ENCODE data around the gene LAMA3.

LAMA3 gene

GRCh38 chr18:23851470-23852002, 162.3 kb downstream of the LAMA3 start:
- no peak for DNase-seq (ENCODE audit: low read depth, low spot score)

- no peak for DNase-seq (ENCODE audit: low read depth, low spot score)
Observed at GRCh38 chr18:23852236-23853045, 163.2 kb downstream of the LAMA3 start.

- no peak for DNase-seq (ENCODE audit: low read depth, low spot score)
Observed at GRCh38 chr18:23853448-23854195, 164.4 kb downstream of the LAMA3 start.

- no peak for DNase-seq (ENCODE audit: low read depth, low spot score)
Observed at GRCh38 chr18:23855721-23856120, 166.5 kb downstream of the LAMA3 start.

- no peak for DNase-seq (ENCODE audit: low read depth, low spot score)
Observed at GRCh38 chr18:23856466-23857163, 167.4 kb downstream of the LAMA3 start.

GRCh38 chr18:23857164-23857552, 167.9 kb downstream of the LAMA3 start:
- DNase-seq (ENCODE audit: low read depth, low spot score), result no peak

- DNase-seq (ENCODE audit: low read depth, low spot score), result no peak
Observed at GRCh38 chr18:23857756-23858155, 168.5 kb downstream of the LAMA3 start.

- DNase-seq (ENCODE audit: low read depth, low spot score), result no peak
Observed at GRCh38 chr18:23859466-23860336, 170.4 kb downstream of the LAMA3 start.

- no peak for DNase-seq (ENCODE audit: low read depth, low spot score)
Observed at GRCh38 chr18:23861326-23861725, 172.1 kb downstream of the LAMA3 start.

- DNase-seq (ENCODE audit: low read depth, low spot score), result no peak
Observed at GRCh38 chr18:23861805-23862470, 172.7 kb downstream of the LAMA3 start.

GRCh38 chr18:23864624-23865023, 175.4 kb downstream of the LAMA3 start:
- no peak for DNase-seq (ENCODE audit: low read depth, low spot score)

GRCh38 chr18:23867006-23867405, 177.8 kb downstream of the LAMA3 start:
- no peak for DNase-seq (ENCODE audit: low read depth, low spot score)

- no peak for DNase-seq (ENCODE audit: low read depth, low spot score)
Observed at GRCh38 chr18:23868136-23868785, 179.0 kb downstream of the LAMA3 start.

- DNase-seq (ENCODE audit: low read depth, low spot score), result no peak
Observed at GRCh38 chr18:23870676-23871380, 181.6 kb downstream of the LAMA3 start.

GRCh38 chr18:23871410-23871809, 182.2 kb downstream of the LAMA3 start:
- DNase-seq (ENCODE audit: low read depth, low spot score), result no peak

GRCh38 chr18:23872701-23873550, 183.7 kb downstream of the LAMA3 start:
- DNase-seq (ENCODE audit: low read depth, low spot score), result no peak

GRCh38 chr18:23875966-23876895, 187.0 kb downstream of the LAMA3 start:
- no peak for DNase-seq (ENCODE audit: low read depth, low spot score)

All from iPS DF 19.7 (cell line).